Activated CD8-positive, alpha-beta memory T cell treated with anti-CD3 and anti-CD28 coated beads for 48 hours (primary cell): ENCODE results near the gene KAZN.

ENCODE experiments used
- DNase-seq, 3 experiments: peaks; one replicate each; pipeline ENCODE4 v3.0.0-alpha.2; 2020; ENCODE audit warnings: low read depth in 2 of 3, low spot score in 2 of 3

Gene KAZN

DNA sequence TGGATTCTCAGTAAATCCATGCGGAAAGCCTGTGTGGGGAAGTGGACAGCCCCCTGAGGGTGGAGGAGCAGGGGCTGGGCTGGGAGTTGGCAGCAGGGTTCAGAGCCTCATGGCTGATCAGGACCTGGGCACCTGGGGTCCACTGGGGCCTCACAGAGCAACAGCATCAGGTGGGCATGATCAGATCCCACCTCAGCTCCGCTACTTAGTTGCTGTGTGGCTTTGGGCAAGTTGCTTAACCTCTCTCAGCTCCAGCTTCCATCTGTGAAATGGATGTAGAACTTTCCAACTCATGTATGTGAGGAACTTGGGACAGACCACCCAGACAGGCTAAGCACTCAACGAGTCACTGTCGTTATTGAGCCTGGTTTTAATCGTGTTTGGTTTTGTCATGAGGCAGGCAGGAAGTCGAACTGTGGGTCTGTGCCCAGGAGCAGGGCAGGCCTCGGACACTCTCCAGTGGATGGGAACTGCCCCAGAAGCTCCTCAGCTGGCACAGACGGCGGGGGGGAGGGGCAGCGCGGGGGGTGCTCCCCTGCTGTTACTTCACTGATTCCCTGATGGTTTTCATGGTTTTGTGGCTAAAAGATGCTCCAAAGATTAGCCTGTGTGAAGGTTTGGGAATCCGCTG is 399.3 kb downstream of the KAZN start:
- no peak for DNase-seq

DNA sequence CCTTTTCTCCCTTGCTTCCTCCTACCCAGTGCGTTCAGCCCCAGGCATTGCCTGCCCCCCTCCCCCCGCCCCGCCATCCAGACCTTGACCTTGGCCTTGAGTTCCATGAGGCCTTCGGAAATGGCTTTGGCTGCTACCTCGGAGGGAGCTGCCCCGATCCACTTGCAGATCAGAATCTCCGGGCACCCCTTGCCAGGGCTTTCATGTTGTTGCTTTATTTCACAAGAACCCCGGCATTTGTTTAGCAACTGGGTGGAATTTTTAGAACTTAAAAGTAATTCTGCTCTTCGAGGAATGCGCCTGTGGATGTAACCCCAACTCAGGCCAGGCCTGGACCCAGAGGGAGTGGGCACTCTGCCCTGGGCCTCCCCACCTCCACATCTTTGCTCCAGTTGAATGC is 401.0 kb downstream of the KAZN start:
- DNase-seq: no peak

DNA sequence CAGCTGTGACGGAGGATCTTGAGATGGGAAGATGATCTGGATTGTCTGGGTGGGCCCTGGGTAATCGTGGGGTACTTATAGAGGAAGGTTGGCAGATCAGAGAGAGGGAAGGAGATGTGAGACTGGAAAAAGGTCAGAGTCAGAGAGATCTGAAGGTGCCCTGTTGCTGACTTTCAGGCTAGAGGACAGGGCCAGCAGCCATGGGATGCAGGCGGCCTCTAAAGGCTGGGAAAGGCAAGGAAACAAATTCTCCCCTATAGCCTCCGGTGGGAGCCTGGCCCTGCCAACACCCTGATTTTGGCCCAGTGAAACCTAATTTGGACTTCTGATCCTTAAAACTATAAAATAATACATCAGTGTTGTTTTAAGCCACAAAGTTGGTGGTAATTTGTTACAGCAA is 401.5 kb downstream of the KAZN start:
- DNase-seq: no peak

DNA sequence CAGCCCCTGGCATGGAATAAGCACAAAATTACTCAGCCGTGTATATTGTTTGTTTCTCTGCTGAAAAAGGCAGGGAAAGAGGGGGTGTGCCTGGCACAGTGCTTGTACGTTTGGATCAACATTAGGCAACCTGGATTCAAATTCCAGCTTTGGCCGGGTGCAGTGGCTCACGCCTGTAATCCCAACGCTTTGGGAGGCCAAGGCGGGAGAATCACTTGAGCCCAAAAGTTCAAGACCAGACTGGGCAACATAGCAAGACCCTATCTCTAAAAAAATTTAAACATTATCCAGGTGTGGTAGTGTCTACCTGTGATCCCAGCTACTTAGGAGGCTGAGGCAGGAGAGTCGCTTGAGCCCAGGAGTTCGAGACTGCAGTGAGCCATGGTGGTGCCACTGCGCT is 402.2 kb downstream of the KAZN start:
- no peak for DNase-seq

DNA sequence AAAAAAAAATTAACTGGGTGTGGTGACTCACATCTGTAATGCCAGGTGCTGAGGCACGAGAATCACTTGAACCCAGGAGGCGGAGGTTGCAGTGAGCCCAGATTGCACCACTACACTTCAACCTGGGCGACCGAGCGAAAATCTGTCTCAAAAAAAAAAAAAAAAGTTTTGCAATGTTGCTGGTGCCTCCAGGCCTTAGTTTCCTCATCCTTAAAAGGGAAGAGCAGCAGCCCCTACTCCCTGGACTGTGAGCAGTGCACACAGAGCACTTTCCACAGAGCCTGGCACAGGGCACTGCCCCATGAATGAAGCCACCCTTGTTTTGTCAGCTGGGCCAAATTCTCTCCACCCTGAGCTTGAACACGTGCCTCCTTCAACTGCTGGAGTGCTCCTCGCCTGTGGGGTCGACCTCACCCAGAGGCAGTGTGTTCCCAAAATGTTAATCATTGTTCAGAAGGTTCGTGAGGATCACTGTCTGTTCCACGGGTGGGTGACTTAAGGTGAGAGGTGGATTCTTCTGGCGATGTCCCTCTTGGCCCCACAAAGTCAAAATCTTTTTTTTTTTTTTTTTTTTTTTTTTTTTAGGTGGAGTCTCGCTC is 402.9 kb downstream of the KAZN start:
- no peak for DNase-seq

DNA sequence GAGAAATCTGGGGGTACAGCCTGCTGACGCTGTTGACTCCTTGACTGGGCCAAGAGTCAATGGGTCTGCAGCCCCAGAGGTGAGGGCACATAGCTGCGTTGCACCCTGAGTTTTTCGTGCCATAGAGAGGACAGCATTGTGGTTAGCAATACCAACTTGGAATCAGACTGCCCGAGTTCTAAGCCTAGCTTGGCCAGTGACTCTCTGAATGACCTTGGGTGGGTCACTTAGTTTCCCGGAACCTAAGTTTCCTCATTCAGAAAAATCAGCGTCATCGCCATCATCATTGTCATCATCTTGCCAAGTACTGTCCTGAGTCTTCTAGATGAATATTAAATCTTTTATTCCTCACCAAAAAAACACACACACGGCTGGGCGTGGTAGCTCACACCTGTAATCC is 403.8 kb downstream of the KAZN start:
- DNase-seq: no peak

DNA sequence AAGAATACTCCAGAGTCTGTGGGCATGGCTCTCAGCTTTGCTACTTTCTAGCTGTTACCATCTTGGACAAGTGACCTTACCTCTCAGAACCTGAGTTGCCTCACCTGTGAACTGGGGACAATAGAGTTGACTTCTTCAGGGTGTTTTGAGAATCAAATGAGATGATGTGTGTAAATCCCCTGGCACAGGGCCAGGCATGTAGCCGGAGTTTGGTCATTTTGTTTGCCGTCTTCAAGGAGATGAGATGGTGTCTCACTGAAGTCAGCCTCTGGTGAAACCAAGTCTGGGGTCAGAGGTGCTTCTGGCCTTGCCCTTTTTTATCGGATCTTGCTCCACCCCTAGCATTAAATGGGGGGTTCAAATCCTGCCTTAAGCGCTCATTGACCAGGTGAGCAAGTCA is 405.9 kb downstream of the KAZN start:
- DNase-seq: no peak

DNA sequence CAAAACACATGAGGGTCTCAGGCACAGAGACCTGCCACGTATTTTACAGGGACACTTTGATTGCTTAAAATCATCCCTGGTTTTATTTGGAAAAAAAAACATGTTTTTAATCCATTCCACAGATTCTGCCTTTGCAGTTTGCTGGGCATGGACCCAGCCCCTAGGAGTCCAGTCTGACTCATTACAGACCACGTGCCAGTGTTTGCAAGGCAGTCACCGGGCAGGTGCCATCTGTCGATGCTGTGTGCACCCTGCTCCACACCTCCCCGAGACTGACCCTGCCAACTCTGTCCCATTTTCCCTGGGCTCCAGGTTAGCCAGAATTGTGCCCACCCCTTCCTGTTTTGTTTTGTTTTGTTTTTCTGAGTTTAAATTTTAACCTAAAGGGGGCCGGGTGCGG is 406.6 kb downstream of the KAZN start:
- DNase-seq: no peak

DNA sequence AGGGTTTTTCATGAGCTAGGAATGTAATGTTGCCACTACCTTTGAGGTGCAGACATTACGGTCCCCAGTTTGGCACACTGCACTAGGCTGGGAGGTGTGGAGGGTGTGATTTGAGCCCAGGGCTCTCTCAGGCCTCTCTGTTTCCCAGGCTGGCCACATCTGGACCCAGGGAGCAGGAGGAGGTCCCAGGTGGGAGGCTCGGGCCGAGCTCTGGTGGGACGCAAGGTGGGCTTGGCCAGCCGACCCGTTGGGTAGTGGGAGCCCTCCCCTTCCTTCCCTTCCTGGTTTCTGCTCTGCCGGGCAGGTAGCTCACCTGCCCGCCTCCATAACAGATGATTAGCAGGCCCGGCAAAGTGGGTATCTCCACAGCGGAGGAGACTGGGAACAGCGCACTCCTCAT is 408.9 kb downstream of the KAZN start:
- no peak for DNase-seq

DNA sequence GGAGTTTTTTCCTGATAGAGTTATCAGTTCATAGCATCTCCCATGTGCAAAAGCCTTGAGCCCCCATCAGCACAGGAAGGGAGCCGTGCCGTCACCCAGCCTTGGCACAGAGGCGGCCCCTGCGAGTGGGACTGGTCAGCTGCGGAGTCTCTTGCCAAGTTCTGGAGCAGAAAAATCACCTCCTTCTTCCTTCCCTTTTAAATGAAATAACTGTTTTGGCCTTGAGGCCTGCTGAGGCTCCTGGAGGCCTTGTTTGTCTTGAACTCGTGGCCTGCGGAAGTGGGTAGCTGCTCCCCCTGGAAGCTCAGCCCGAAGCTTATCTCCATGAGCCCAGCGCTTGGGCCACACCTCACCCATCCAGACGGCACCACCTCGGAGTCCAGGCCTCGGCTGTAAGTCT is 409.4 kb downstream of the KAZN start:
- DNase-seq: no peak

DNA sequence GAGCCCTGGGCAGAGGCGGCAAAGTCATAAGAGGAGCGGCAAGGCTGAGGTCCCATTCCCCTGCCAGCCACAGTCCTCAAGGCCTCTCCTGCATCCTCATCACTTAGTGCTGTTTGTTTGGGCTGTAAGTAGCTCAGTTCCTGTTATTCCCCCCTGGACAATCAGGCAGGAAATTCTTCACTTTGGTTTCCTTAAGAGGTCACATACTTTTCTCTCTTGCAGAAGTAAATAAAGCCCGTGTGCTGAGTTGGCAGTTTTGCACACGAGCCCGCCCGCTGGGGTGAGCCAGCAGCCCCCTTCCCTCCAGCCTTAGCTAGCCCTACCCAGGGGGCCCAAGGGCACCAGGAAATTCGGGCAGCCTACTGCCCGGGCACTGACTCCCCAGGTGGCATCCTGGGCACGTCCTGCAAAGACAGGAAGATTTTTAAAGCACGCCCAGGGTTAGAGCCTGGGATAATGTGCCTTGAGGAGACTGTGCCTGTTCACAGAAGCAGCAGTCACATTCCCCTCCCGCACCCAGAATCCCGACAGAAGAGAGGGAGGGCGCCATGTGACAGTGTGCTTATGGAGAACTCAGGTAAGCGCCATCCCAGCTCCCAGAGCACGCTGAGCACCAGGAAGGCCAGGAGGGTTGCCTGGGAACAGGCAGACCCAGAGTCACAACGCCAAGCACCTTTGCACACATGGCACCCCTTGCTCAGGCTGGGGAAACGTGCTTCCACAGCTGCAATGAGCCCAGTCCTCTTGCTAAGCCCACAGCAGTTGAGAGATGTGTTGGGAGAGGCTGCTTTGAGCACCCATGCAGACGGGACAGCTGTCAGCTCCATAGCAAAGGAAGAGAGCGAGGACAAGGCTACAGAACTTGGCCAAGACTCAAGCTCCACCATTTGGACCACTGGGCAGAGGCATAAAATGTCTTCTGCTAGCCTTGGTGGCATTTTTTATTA is 410.6 kb downstream of the KAZN start:
- no peak for DNase-seq

DNA sequence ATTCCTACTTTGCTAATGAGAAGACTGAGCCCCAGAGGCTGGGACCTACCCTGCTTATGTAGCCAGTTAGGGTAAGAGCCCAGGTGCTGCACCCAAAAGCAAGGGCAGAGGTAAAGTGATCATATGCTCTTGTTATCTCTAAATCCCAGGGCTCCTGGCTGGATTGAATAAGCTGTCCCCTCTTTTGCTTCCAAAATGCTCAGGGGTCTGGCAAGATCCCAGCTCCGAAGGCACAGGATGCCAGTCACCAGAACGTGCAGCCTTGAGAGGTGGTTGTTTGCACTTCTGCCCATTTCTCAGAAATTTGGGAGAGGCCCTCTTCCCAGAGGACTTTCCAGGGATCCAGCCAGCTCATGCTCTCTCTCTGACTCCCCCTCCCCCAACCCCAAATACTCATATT is 412.7 kb downstream of the KAZN start:
- no peak for DNase-seq

DNA sequence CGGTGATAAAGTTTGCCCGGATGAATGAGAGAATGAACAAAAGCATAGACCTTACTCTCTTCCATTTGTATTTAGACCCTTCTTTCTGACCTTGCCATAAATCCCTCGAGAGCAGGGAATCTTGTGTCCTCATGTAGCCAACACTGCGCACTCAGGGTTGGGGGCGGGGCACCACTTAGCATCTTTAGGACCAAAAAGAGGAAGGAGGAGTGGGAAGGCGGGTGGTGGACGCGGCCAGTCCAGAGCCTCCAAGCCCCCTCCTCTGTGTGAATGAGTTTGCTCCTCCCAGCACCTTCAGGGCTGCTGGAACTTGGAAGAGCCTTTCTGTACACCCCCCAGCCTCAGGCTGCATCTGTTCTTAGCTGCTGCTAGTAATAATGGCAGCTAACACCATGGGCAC is 413.2 kb downstream of the KAZN start:
- no peak for DNase-seq

DNA sequence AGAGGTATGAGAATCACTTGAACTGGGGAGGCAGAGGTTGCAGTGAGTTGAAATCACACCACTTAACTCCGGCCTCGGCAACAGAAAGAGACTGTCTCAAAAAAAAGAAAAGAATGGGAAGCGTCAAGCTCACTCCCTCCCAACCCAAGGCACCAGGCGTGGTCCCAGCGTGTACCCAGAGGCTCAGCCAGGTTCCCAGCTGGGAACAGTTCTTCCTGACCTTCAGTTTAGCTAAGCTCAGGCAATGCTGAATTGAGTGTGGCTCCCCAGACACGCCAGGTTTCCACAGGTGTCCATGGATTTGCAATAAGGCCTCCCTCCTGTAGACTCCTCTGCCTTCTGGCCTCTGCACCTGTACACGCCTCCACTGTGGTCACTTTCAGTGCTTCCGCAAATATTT is 414.3 kb downstream of the KAZN start:
- no peak for DNase-seq

DNA sequence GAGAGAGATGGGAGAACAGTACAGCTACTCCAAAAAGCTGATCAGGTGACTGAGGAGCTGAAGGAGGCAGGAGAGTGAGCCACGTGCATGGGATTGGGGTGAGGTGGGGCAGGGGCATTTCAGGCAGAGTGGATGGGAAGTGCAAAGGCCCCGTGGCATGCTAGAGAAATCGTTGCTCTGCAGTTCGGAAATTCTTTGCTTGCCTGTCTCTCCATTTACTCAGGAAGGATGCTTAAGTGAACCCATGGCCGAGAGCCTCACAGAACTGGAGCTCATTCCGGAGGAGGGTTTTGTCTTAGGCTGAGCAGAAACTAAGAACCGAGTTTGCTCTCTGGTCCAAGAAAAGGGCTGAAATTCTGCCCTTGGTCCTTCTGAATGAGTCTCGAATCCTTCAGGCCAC is 415.3 kb downstream of the KAZN start:
- no peak for DNase-seq

DNA sequence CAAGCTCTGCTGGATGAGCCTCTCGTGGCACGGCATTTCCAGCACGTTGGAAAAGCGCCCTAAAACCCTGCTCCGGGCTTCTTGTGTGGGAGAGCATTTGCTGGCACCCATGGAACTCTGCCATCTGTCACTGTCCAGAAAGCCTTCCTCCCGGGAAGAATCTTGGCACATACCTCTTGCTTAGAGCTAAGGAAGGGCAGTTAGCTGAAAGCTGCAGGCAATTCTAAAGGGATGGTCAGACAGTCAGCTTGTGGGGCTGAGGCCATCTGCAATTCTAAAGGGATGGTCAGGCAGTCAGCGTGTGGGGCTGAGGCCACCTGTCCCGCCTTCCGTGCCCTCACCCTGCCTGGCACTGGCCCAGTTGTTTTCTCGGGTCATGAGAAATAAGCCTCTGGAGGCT is 416.0 kb downstream of the KAZN start:
- no peak for DNase-seq

DNA sequence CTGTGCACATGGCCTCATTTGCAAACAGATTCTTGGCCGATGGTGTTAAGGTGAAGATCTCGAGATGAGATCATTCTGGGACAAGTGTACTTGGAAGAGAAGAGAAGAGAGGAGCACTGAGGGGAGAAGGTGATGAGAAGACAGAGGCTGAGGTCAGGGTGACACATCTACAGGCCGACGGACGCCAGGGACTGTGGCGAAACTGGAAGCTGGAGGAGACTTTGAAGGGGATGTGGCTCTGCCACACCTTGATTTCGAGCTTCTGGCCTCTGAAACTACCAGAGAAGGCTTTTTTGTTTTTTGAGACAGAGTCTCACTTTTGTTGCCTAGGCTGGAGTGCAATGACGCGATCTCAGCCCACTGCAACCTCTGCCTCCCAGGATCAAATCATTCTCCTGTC is 417.5 kb downstream of the KAZN start:
- DNase-seq: no peak

DNA sequence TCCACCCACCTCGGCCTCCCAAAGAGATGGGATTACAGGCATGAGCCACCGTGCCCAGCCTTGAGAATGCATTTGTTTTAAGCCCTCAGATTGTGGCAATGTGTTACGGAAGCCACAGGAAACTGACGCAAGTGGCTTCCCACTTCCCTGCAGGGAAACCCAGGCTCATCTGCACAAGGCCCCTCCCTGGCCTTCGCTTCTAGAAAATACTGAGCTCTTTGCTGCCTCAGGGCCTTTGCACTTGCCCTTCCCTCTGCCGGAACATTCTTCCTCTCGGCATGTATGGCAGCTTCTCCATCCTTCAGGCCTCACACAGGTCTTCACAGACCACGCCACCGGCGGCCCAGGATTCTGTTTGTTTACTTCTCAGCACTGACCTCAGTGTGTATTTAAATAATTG is 418.0 kb downstream of the KAZN start:
- no peak for DNase-seq

DNA sequence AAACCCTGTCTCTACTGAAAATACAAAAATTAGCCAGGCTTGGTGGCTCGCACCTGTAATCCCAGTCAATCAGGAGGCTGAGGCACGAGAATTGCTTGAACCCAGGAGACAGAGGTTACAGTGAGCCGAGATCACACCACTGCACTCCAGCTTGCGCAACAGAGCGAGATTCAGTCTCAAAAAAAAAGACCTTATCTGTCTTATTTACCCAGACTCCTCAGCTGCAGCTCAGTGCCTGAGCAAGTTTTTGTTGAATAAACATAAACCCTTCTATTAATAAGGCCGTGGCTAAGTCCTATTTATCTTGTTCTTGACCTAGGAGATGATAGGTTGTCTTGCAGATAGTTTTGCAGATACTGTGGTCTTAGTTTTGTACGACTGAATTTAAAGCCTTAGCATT is 418.6 kb downstream of the KAZN start:
- no peak for DNase-seq

DNA sequence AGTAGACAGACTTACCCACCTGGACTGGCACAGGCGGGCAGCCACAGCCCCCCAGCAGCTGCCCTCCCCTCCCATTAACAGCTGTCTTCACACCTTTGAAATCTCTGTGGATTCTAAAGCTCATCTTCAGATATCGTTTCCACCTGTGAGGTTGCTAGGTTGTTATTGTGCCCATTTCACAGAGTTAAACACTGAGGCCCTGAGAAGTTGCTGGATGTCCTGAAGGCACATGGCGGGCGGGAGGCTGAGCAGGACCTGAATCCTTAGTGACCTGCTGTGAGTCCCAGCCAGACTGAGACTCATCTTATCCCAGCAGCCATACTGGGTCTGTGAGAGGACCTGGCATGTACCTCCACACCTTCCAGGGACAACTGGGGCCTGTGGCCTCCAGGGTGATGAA is 420.3 kb downstream of the KAZN start:
- no peak for DNase-seq

DNA sequence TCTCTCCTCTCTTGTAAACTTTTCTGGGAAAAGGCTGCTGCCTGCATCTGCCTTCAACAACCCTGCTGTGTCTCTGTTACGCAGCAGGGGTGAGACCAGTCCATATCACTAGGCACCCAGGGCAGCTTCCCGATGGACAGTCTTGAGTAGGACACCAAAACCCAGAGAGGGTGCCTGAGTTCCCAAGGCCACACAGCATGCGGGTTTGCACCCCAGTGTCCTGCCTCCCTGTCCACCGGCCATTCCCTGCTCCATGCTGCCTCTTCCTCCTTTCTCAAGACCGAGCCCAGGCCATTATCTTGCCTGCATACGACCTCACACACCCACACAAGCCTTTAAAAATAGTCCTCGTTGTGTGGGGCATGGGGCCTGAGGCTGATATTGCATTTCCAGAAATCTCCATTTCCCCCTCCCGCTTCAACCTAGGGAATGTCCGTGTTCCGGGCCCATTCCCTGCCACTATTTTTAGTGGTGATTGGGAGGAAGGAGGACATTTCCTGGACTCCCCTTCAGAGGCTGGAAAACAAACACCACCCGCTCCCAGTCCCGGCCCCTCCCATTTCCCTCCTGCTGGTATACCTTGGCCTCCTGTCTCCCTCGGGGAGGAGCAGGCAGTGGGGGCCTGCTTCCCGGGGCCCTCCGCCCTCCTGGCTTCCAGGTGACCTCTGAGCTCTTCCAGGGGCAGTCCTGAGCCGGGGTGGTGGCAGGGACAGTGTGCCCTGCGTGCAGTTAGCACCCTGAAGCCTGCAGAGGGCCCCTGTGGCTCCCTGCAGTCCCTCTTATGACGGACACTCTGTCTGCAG is 422.7 kb downstream of the KAZN start:
- DNase-seq: no peak

DNA sequence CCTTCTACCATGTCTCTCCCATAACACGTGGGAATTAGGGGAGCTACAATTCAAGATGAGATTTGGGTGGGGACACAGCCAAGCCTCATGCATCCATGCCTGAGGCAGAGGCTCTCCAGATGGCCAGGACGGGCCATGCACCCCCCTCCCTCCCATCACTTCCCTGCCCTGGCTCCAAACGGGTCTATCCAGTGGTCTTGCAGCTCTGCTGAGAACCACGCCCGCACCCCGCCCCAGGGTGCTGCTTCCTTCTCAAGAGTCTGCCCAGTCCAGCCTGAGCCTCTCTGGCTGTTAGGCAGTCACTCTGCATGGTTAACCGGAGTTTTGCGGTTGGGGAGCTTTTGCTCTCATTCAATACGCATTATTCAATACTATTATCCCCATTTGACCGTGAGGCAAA is 423.6 kb downstream of the KAZN start:
- DNase-seq: no peak
